NCI-H2227 (cell line): Measurements from ENCODE around the gene MYBPC2.
"Not testable (repeated sequence)": the region's sequence is repeated elsewhere in the genome, so short reads cannot be mapped to it uniquely, and the experiment has no call there.

Experiments
- DNase-seq: peaks from one replicate; lab custom pipeline; 2025; ENCODE audit not compliant: unreplicated experiment; lab: John Stamatoyannopoulos, UW

The MYBPC2 gene

GRCh38 chr19:50457300-50457699 is 24.6 kb downstream of the MYBPC2 start:
- no peak for DNase-seq

GRCh38 chr19:50458396-50459066 is 25.8 kb downstream of the MYBPC2 start:
- DNase-seq: no peak

DNA sequence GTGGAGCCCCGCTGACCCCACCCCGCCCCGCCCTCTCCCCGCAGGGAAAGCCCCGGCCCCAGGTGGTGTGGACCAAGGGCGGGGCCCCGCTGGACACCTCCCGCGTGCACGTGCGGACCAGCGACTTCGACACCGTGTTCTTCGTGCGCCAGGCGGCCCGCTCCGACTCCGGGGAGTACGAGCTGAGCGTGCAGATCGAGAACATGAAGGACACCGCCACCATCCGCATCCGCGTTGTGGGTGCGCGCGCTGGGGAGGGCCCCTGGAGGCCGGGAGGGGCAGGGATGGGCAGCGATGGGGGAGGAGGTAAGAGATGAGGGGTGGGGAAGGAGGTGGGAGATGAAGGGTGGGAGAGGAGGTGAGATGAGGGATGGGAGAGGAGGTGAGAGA is 26.4 kb downstream of the MYBPC2 start:
- no peak for DNase-seq

DNA sequence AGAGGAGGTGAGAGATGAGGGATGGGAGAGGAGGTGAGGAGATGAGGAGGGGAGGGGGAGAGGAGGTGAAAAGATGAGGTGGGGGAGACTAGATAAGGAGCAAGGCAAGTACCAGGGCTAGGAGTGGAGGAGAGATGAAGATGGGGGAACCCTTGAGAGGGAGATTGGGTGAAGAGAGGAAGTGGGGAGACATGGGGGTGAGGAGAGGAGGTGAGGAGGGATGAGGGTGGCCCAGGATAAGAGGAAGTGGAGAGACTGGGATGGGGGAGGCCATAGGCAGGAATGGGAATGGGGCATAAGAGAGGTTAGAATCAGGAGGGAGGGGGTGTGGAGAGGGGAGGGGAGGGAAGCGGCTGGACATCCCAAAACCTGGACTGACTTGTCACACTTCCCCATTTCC is 26.9 kb downstream of the MYBPC2 start:
- DNase-seq: no peak

GRCh38 chr19:50460161-50460765 is 27.6 kb downstream of the MYBPC2 start:
- no peak for DNase-seq

DNA sequence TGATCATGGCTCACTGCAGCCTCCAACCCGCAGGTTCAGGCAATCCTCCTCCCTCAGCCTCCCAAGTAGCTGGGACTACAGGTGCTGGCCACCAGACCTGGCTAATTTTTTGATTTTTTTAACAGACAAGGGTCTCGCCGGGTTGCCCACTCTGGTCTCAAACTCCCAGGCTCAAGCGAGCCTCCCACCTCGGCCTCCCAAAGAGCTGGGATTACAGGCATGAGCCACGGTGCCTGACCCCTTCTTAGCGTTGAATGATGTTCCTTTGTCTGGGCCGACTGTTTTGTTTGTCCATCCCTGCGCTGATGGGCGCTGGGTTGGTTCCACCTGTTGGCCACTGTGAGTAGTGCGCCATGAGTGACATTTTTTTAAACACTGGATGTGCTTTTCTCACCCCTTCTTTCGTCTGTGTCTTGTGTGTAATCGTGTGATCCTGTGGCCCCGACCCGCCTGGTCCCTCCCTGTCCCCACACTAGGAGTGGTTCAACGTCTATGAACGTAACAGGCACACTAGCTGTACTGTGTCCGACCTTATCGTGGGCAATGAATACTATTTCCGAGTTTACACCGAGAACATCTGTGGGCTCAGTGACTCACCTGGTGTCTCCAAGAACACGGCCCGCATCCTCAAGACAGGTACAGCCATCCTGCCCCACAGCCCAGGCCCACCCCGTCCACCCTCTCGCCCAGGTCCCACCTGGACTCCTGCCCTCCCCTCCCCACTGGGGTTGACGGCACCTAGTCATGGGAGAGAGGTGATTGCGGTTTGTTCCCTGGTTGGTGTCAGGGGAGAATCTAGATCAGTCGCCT is 28.6 kb downstream of the MYBPC2 start:
- DNase-seq: peak; percentile 79

DNA sequence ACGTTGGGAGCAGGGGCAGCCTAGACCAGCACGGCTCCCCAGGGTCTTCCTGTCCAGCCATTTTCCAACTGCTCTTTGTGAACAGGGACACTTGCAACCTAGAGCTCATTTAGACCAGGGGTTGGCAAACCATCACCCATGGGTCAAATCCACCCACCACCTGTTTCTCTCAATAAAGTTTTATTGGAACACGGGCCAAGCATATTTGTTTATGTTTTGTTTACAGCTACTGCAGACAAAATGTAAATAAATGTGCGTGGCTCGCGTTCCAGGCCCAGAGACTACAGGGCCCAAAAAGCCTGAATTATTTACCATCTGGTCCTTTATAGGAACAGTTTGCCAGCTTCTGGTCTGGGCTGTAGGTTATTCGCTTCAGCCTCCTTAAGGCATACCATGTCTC is 30.3 kb downstream of the MYBPC2 start:
- no peak for DNase-seq

DNA sequence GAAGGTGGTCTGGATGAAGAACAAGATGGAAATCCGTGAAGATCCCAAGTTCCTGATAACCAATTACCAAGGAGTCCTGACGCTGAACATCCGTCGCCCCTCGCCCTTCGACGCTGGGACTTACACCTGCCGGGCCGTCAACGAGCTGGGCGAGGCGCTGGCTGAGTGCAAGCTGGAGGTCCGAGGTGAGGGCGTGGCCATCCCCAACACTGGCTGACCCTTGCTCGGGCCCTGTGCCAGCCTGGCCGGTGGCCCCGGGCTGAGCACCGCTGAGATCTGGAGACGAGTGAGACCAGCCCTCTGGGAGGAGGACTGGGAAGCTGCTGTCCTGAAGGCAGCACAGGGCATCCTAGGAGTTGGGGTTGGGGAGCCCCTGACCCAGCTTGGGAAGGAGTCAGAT is 31.7 kb downstream of the MYBPC2 start:
- no peak for DNase-seq

DNA sequence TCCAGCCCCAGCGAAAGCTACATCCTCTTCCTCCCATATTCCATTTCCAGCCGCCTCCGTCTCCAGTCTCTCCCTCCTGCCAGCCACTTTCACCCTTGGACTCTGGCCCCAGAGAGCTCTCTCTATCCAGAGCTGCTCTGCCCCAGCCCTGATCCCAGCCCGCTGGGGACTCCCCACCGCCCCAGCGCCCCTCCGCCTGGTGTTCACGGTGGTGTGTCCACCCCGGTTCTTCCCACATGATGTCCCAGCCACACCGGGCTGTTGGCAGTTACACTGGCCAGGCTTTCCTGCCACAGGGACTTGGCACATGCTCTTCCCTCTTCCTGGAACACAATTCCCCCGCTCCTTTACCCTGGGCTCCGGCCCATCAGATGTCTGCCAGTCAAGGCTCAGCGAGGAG is 32.3 kb downstream of the MYBPC2 start:
- no peak for DNase-seq

DNA sequence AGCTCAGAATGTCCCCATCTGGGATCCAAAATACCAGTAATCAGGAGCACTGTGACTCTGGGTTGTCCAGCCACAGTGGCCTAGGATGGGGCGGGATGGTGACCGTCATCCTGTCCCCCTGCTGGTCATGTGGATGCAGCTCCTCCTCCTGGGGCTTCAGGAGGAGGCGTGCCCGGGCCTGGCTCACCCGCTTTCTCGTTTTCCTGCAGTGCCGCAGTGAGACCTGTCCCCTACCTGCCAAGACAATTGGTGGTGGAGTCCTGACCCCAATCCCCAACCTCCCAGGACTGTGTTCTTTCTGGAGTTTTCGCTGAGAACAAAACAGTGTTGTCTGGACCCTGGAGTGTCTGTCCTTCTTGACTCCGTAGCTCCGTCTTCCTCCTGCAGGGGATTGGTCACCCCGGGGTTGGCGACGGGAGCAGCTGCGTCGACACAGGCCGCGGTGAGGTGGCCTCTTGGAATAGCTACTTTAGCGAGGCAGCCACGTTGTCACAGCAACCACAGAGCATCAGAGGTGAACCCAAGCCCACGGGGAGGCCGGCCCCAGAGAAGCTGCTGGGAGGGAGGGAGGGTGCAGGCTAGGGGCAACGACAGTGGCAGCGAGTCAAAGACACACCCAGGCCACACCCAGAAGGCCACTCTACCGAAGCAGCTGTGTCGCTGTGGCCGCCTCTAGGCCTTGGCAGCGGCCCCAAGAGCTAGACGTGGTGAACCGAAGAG is 33.5 kb downstream of the MYBPC2 start:
- DNase-seq: peak; percentile 21

DNA sequence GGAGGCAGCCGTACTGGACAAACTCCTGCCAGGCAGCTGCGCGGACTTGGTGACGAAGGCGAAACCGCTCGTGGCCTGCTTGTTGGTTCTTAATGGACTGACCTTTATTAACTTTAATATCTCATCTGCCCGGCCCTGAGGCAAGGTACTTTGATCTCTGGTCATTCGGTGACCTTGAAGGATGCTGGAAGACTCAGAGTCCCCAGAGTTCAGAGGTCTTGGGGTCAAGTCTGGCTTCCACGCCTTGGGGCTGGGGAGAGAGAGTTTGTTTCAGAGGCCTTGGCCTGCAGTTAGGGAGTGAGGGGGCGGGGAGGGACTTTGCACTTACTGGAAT is 34.0 kb downstream of the MYBPC2 start:
- no peak for DNase-seq

- no peak for DNase-seq
Observed at GRCh38 chr19:50467566-50467965, 34.9 kb downstream of the MYBPC2 start.

- DNase-seq: no peak
Observed at GRCh38 chr19:50468818-50469217, 36.1 kb downstream of the MYBPC2 start.

- not testable (repeated sequence) for DNase-seq
Observed at GRCh38 chr19:50473336-50473735, 40.6 kb downstream of the MYBPC2 start.

- no peak for DNase-seq
Observed at GRCh38 chr19:50475101-50475568, 42.4 kb downstream of the MYBPC2 start.

DNA sequence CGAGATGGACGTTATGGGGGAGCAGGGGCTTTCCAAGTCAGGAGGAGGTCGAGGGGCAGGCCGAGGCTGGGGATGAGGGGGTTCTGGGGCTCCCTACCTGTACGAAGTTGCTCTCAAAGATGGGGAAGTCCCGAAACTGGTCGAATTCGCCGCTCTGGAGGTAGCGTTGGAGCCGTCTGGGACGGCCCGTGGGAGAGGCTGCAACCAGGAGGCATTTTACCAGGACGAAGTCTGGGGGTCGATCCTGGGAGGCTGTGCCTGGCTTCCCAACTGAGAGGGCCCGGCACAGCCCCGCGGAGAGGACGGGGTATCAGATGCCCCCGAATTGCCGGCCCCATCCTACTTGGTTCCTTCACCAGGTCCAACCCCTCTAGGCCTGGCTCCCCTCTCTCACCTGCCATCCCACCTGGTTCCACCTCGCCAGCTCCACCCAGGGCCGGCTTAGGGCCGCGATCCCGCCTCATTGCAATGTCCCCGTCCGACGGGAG is 43.1 kb downstream of the MYBPC2 start:
- DNase-seq: no peak

GRCh38 chr19:50476224-50476906 is 43.7 kb downstream of the MYBPC2 start, which contains the start of the genes EMC10 and GARIN5A:
Gene EMC10, plus strand, starts transcription at chr19:50476507. Its CDS starts 38 bp downstream, at chr19:50476545.
Gene GARIN5A, minus strand, starts transcription at chr19:50476848. Its CDS starts 460 bp downstream, at chr19:50476388.
- DNase-seq: peak; percentile 76

- DNase-seq: no peak
Observed at GRCh38 chr19:50476907-50477238, 44.2 kb downstream of the MYBPC2 start.

GRCh38 chr19:50477751-50478515 is 45.2 kb downstream of the MYBPC2 start:
- no peak for DNase-seq
